Measurements from ENCODE around the gene JAGN1.

DNA sequence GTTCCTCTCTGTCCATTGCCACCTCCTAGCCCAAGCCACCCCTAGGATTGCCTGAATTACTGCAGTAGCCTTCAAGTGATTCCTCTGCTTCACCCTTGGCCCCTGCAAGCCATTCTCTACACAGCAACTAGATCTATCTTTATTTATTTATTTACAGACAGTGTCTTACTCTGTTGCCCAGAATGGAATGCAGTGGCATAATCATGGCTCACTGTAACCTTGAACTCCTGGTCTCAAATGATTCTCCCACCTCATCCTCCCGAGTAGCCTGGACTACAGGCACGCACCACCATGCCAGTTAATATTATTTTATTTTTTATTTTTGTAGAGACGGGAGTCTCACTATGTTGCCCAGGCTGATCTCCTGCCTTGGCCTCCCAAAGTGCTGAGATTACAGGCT lies 1.9 kb upstream of the JAGN1 start:
- TF ChIP-seq JUN (IDR thresholded peaks at IDR 0.05; ENCODE audit: borderline replicate concordance, low read depth, low read length) (no peak), JUN (CRISPR knock-in tag; IDR thresholded peaks at IDR 0.05; ENCODE audit: borderline replicate concordance) (no peak), HMG20A (CRISPR knock-in tag; conservative IDR thresholded peaks at IDR 0.05) (no peak), CTCF (IDR thresholded peaks at IDR 0.05 in 2 of 3, conservative IDR thresholded peaks at IDR 0.05 in 1 of 3; ENCODE audit: insufficient read depth in 2 of 3, low read depth in 1 of 3, low read length in 3 of 3) (no peak), ETV5 (CRISPR knock-in tag; IDR thresholded peaks at IDR 0.05; ENCODE audit: low read depth) (no peak), CBX5 (IDR thresholded peaks at IDR 0.05; ENCODE audit: borderline replicate concordance, low read depth) (no peak), YY1 (IDR thresholded peaks at IDR 0.05; ENCODE audit: borderline replicate concordance in 1 of 3, control insufficient read depth in 1 of 3, extremely low read depth in 1 of 3, insufficient read depth in 3 of 3, insufficient read length in 1 of 3, insufficient replicate concordance in 2 of 3, low read depth in 1 of 3, low read length in 2 of 3) (no peak), SREBF1 (IDR thresholded peaks at IDR 0.05; ENCODE audit: borderline replicate concordance, low read depth, low read length) (no peak), KAT8 (IDR thresholded peaks at IDR 0.05; ENCODE audit: low read depth) (no peak), KLF13 (tag; IDR thresholded peaks at IDR 0.05; ENCODE audit: borderline replicate concordance, low read depth) (no peak)

Measured in K562 (cell line).